Measurements from ENCODE around the gene LPGAT1.
A peak's percentile ranks its signal among the peaks of the same experiment; 100 is the strongest.
"Not testable (repeated sequence)": the region's sequence is repeated elsewhere in the genome, so short reads cannot be mapped to it uniquely, and the experiment has no call there.

The LPGAT1 gene

DNA sequence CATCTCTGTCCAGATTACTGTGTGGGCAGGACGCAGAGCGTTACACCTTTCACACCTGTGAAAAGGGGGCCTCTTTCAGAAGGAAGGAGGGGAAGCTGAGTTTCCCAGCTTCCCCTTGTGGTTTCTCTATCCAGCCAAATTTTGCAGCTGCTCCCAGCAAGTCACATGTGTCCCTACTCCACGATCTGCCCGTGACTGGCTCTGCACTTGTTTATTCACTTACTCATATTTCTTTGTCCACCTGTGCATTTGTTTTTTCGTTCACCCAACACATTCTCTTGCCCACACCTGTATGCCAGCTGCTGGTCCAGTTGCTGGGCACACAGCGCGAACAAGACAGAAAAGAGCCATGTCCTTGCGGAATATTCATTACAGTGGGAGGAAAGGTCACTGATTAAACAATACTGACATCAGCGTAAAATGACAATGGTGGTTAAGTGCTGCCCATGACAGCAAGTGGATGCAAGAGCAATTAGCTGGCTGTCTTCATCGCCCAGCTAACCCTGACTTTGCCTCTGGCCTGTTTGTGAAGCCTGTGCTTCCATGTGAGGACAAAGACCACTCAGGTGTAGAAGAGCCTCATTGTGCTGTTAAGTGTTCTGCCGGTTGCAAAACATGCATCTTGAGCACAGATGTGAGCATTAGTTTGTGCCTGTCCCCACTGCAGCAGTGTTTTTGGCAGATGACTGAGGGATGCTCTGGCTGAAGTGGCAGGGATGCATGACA lies 126.6 kb downstream of the LPGAT1 start:
- DNase-seq (ENCODE audit: low spot score), result no peak

DNA sequence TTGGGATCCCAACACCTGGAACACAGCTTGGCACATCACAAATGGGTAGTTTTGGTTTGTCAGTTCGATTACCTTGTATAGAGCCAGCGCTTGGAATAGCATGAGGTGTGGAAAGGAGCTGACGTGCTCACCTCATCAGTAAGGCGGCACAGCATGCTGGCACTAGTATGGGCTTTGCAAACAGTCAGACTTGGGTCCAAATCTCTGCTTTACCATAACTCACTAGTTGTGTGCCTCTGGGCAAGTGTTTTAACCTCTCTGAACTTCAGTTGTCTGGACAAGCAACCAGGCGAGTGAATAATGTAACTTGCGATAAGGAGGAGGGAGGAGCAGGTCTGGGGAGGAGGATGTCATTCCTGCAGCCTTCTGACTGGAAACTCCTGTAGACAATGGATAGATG lies 128.8 kb downstream of the LPGAT1 start:
- no peak for DNase-seq (ENCODE audit: low spot score)

DNA sequence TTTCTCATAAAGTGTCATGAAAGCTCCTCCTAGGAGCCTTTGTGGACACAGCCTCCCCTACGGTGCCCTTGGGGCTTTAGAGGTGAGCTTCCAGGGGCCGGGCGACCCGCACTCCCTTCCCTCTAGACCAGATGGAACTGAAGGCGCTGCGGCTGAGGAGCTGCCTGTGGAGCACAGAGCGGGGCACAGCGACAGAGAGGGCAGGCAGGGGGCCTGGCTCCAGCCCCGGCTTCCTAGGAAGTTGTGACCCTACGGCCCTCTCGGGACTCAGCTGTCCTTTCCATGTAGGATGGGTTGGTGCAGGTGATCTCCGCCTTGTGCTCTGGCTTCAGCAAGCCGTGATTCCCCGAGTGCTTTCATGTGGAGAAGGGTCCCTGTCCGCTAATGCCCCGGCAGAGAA lies 131.5 kb downstream of the LPGAT1 start:
- no peak for DNase-seq (ENCODE audit: low spot score)

DNA sequence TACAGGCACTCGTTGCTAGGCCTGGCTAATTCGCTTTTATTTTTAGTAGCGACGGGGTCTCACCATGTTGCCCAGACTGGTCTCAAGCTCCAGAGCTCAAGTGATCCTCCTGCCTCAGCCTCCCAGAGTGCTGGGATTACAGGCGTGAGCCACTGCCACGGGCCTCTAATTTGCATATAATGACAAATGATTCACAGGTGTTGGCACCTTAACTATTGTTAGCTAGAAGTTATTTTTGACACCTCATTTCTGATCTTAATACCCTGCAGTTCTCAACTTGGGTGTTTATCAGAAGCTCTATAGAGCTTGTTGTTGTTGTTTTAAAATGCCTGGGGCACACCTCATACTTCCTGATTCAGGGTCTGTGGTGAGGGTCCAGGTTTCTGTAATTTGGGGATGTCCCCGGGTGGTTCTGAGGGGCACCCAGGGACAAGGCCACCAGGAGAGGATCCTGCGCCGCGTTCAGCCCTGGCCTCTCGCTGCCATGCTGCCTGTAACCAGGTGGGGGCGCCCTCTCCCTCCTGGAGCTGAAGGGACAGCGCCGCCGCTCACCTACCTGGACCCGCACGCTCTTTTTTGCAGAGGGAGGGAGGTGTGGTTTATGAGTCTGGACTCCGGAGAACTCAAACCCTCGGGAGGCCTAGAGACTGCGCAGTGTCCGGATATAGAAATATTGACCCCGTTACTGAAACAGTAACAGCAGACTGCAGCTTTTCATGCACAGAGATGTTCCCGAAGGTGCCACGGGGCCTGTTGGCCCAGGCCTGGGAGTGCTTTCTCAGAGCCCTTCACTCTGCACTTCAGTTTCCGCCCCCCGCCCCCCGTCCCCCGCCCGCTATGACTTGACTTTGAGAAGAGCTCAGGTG lies 132.2 kb downstream of the LPGAT1 start:
- peak; percentile 88 for DNase-seq (ENCODE audit: low spot score)

DNA sequence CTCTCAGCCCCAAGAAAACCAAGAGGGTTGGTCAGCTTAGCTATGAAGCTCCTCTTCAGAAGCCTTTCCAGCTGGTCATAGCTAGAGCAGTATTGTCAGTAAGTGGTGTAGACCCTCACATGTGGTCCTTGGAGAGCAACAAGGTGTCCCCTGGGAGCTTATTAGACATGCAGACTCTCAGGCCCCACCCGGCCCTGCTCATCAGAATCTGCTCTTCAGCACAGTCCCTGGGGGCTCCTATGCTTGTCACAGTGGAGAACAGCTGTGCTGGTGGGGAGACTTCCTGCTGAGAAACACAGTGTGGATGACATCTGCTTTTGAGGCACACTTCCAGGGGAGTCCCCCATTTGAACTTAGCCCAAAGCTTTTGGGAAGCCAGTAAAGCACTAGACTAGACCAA lies 133.2 kb downstream of the LPGAT1 start:
- DNase-seq (ENCODE audit: low spot score), result no peak

DNA sequence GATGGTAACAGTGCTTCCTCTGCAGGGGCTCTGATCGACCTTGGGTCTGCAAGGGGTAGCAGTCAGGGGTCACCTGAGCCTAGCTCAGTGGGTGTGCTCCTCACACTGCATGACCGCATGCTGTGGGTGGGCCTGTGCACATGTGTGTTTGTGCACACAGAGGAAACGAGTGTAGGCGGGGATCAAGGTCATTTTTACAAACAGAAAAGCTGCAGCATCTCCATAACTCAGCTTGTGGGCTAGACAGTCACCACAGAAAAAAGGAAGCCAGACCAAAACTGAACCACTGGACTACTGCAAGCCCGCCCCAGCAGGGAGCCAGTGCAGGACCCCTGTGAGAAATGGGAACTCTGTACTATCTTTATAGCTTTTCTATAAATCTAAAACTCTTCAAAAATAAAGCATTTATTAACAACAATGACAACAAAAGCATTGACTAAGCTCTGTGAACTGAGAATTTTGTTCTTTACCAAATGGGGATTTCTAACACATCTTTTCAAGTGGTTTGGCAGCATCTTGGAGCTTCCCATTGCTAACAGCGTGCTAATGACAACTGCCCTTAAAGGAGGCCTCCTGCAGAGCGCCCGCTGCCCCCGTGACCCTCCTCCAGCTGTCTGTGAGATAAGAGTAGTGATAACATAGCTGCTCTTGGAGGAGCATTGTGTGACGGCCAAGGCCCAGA lies 135.3 kb downstream of the LPGAT1 start:
- no peak for DNase-seq (ENCODE audit: low spot score)

DNA sequence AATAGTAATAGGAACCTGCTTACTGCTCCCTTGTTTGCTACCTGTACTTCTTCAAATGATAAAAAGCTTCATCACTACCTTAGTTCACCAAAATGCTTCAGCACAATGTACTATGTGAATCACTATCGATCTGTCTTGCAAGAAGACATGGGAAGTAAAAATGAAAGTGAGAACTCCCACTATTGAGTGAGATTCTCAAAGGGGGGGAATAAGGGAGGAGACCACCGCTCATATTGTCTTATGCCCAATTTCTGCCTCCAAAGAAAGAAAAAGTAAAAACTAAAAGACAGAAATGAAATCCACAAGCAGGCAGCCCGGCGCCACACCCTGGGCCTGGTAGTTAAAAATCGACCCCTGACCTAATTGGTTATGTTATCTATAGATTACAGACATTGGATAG lies 136.7 kb downstream of the LPGAT1 start:
- DNase-seq (ENCODE audit: low spot score), result not testable (repeated sequence)
